CD14-positive monocyte (primary cell): ENCODE results near the gene SEPTIN2. TPM values are rescaled to one million over a fixed set of nuclear protein-coding genes. Genes with fewer than 3 reads are reported as not detected.

Source experiments
- DNase-seq, 3 donors: peaks; one replicate each; pipeline ENCODE4 v3.0.0-alpha.2; 2011 to 2022
- H2AFZ ChIP-seq: 2 replicates; pipeline ENCODE4 v1.6.0; 2012; ENCODE audit warnings: mild to moderate bottlenecking, low read depth, low read length, inconsistent platforms; ENCODE audit not compliant: insufficient read depth, poor library complexity, severe bottlenecking
- H3K27ac ChIP-seq, 2 donors: 1 replicate in 1 of 2; 2 replicates in 1 of 2; pipeline ENCODE4 v1.5.1; 2012 to 2013; ENCODE audit warnings: low read length in 2 of 2, control low read depth in 1 of 2, inconsistent platforms in 1 of 2, low read depth in 1 of 2, mild to moderate bottlenecking in 1 of 2
- H3K27me3 ChIP-seq, 2 donors: one replicate each; pipeline versions ENCODE4 v1.6.0 to v1.6.1; 2011 to 2013; ENCODE audit warnings: low read length in 2 of 2; ENCODE audit not compliant: control insufficient read depth in 2 of 2, insufficient read depth in 2 of 2
- H3K36me3 ChIP-seq, 2 donors: replicated peaks in 1 of 2; 1 replicate in 1 of 2; 2 replicates in 1 of 2; pipeline versions ENCODE4 v1.5.1 to v1.6.1; 2012 to 2013; ENCODE audit warnings: low read length in 2 of 2, control low read depth in 1 of 2, inconsistent platforms in 1 of 2, mild to moderate bottlenecking in 1 of 2; ENCODE audit not compliant: insufficient read depth in 2 of 2, control insufficient read depth in 1 of 2
- H3K4me1 ChIP-seq, 2 donors: 1 replicate in 1 of 2; 2 replicates in 1 of 2; pipeline versions ENCODE4 v1.5.1 to v1.6.1; 2012 to 2013; ENCODE audit warnings: low read length in 2 of 2, control low read depth in 1 of 2, inconsistent platforms in 1 of 2, mild to moderate bottlenecking in 1 of 2, moderate library complexity in 1 of 2; ENCODE audit not compliant: insufficient read depth in 2 of 2, control insufficient read depth in 1 of 2
- H3K4me2 ChIP-seq: replicated peaks from 2 replicates; pipeline ENCODE3; 2012; ENCODE audit warnings: low read length, moderate library complexity, mild to moderate bottlenecking; ENCODE audit not compliant: poor library complexity, severe bottlenecking; ENCODE audit errors: extremely low read depth
- H3K4me3 ChIP-seq, 3 experiments: fragments of 200-600 bp in 1 of 3; sonication (generic) in 1 of 3; replicated peaks in 1 of 3; 1 replicate in 2 of 3; 2 replicates in 1 of 3; pipeline ENCODE4 v1.5.1; 2011 to 2013; ENCODE audit warnings: low read length in 3 of 3, mild to moderate bottlenecking in 3 of 3, control low read depth in 2 of 3, low read depth in 2 of 3, inconsistent platforms in 1 of 3, moderate library complexity in 1 of 3
- H3K79me2 ChIP-seq: 2 replicates; pipeline ENCODE4 v1.6.0; 2012; ENCODE audit warnings: mild to moderate bottlenecking, control low read depth, inconsistent platforms, low read length, moderate library complexity; ENCODE audit not compliant: insufficient read depth
- H3K9ac ChIP-seq: 2 replicates; pipeline ENCODE4 v1.6.0; 2017; ENCODE audit warnings: low read length, mild to moderate bottlenecking; ENCODE audit not compliant: insufficient read depth, poor library complexity, severe bottlenecking
- H3K9me3 ChIP-seq, 2 donors: replicated peaks in 1 of 2; 1 replicate in 1 of 2; 2 replicates in 1 of 2; pipeline versions ENCODE4 v1.5.1 to v1.6.1; 2012 to 2013; ENCODE audit warnings: low read length in 2 of 2, control low read depth in 1 of 2; ENCODE audit not compliant: control insufficient read depth in 1 of 2, insufficient read depth in 1 of 2
- H4K20me1 ChIP-seq: 2 replicates; pipeline ENCODE4 v1.6.0; 2012; ENCODE audit warnings: mild to moderate bottlenecking, low read length, control low read depth, moderate library complexity; ENCODE audit not compliant: insufficient read depth
- H3K27ac Mint-ChIP-seq, 7 donors: one replicate each; pipeline ENCODE4 v1.8.0; 2020; ENCODE audit warnings: mild to moderate bottlenecking in 7 of 7, mixed read lengths in 7 of 7, moderate library complexity in 6 of 7, inconsistent platforms in 2 of 7
- H3K27me3 Mint-ChIP-seq, 3 donors: one replicate each; pipeline ENCODE4 v1.8.0; 2021 to 2022; ENCODE audit warnings: low read depth in 3 of 3, mild to moderate bottlenecking in 3 of 3, mixed read lengths in 3 of 3, moderate library complexity in 3 of 3, inconsistent platforms in 1 of 3
- H3K36me3 Mint-ChIP-seq, 2 donors: one replicate each; pipeline ENCODE4 v1.8.0; 2020; ENCODE audit warnings: mixed read lengths in 2 of 2, inconsistent platforms in 1 of 2, mild to moderate bottlenecking in 1 of 2
- H3K4me1 Mint-ChIP-seq: one replicate; pipeline ENCODE4 v1.8.0; 2020; ENCODE audit warnings: mild to moderate bottlenecking, mixed read lengths
- H3K4me3 Mint-ChIP-seq, 2 donors: one replicate each; pipeline ENCODE4 v1.8.0; 2020; ENCODE audit warnings: mild to moderate bottlenecking in 2 of 2, mixed read lengths in 2 of 2, moderate library complexity in 1 of 2
- H3K9me3 Mint-ChIP-seq, 7 donors: one replicate each; pipeline ENCODE4 v1.8.0; 2020 to 2022; ENCODE audit warnings: mixed read lengths in 7 of 7, mild to moderate bottlenecking in 6 of 7, moderate library complexity in 6 of 7, inconsistent platforms in 2 of 7
- WGBS: methylation state at CpG from one replicate; pipeline ENCODE4 v1.1.5; 2013; ENCODE audit warnings: missing lambda C conversion rate; ENCODE audit not compliant: insufficient coverage; 5-methylcytosine and 5-hydroxymethylcytosine counted together
- intact Hi-C, 2 donors: fragments of 100-400 bp; cut with micrococcal nuclease; formaldehyde crosslinking; loops; one replicate each; pipeline versions ENCODE4 v1.15.0 to v1.15.1; 2023
- polyA plus RNA-seq, 3 donors: library from polyadenylated mRNA; depleted of rRNA in 1 of 3; unstranded in 2 of 3; stranded (reverse) in 1 of 3; fragments of 300-500 nt in 2 of 3; fragments of >200 nt in 1 of 3; fragmentation: Illumina TruSeq in 2 of 3; gene quantifications; 1 replicate in 2 of 3; 2 replicates in 1 of 3; pipeline ENCODE4 v1.2.3, GENCODE V29; 2012 to 2021
- TF ChIP-seq, protein P1 (sequence below): fragments of 200-600 bp; IDR thresholded peaks from one replicate; pipeline ENCODE4 v1.8.0; 2022; ENCODE audit warnings: antibody characterized with exemption, mild to moderate bottlenecking

SEPTIN2 gene
- polyA plus RNA-seq, 3 donors = 195 to 207 (median 203) TPM

DNA sequence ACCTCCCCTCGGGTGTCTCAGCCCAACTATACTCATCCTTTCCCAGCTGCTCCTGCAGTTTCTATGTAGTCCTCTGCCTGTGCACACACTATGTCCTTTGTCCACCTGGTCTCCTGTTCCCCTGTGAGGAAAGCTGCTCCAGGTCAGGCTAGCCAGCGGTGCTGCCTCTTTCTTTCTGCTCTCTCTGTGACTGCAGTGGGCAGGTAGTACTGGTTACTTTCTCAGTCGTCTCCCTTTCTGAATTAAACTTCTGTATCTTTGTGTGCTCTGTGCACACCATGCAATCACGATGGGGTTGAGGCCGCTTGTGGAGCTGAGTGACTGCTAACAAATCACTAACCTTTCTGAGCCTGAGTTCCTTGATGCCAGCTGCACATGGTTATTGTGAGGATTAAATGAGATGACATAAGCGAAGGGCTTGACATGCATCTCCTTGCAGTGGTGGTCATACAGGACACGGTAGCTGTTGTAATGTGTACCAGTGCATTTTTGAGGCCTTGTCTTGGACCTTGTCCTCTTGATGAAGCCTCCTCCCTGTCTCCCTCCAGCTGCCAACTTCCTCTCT is 43.8 kb downstream of the SEPTIN2 start:
- intact Hi-C loops = loop anchor here (5.0 to 10.0 kb wide), 6 partner anchors 85 to 375 kb away; partner anchors contain the start of genes ATG4B (in 2 of the 2), THAP4 (in 2 of the 2), D2HGDH (in 1 of the 2) and PASK (in 1 of the 2)
- Histone ChIP-seq H3K36me3 (peaks cover 3% of the 10 kb centered on the region in 2 donors), H3K9me3 (no peaks in the 10 kb centered on the region), H3K9ac (no peak overlapping the region), H3K4me3 (no peak overlapping the region), H3K4me1 (peaks cover 29 to 33% of the 10 kb centered on the region in 2 donors), H3K27me3 (no peaks in the 10 kb centered on the region), H4K20me1 (peaks cover 26% of the 10 kb centered on the region), H3K4me2 (no peak overlapping the region), H3K79me2 (peaks cover 21% of the 10 kb centered on the region), H3K27ac (no peak overlapping the region), H2AFZ (no peak overlapping the region)
- TF ChIP-seq, protein P1, sequence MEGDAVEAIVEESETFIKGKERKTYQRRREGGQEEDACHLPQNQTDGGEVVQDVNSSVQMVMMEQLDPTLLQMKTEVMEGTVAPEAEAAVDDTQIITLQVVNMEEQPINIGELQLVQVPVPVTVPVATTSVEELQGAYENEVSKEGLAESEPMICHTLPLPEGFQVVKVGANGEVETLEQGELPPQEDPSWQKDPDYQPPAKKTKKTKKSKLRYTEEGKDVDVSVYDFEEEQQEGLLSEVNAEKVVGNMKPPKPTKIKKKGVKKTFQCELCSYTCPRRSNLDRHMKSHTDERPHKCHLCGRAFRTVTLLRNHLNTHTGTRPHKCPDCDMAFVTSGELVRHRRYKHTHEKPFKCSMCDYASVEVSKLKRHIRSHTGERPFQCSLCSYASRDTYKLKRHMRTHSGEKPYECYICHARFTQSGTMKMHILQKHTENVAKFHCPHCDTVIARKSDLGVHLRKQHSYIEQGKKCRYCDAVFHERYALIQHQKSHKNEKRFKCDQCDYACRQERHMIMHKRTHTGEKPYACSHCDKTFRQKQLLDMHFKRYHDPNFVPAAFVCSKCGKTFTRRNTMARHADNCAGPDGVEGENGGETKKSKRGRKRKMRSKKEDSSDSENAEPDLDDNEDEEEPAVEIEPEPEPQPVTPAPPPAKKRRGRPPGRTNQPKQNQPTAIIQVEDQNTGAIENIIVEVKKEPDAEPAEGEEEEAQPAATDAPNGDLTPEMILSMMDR = no peak
- Mint-ChIP-seq H3K27ac (peak overlapping the region in 5 of 7 donors; percentile 32 to 72 (median 59)), H3K4me1 (peaks cover 39% of the 10 kb centered on the region), H3K27me3 (peaks cover 0 to 5% (median 4%) of the 10 kb centered on the region in 3 donors), H3K36me3 (peaks cover 7 to 14% of the 10 kb centered on the region in 2 donors), H3K4me3 (no peak overlapping the region), H3K9me3 (peaks cover 0 to 2% (median 0%) of the 10 kb centered on the region in 7 donors)
- 100% methylated on average over 1 of the region's 7 CpGs for WGBS
- DNase-seq = no peak

DNA sequence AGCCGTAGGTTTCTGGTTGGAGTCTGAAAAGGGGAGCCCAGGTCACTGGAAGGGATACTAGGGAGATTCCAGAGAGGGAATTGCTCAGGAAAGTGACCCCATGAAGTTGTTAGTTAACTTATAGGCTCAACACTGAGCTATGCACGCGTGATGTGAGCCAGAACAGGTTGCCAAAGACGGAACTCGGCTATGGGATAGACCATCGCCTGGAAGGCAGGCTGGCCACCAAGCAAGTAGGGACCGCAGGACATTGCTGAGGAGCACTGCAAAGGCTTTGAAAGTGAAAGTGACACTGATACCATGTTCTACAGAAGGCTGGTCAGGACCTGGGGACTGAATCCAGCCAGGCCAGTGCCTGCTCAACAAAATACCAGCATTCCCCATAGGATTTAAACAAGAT is 47.7 kb downstream of the SEPTIN2 start:
- Histone ChIP-seq H3K4me3 (no peak overlapping the region), H3K27me3 (no peaks in the 10 kb centered on the region), H4K20me1 (peaks cover 27% of the 10 kb centered on the region), H3K4me1 (peaks cover 5 to 6% of the 10 kb centered on the region in 2 donors), H3K9ac (no peak overlapping the region), H3K36me3 (no peaks in the 10 kb centered on the region), H3K79me2 (peaks cover 10% of the 10 kb centered on the region), H3K27ac (no peak overlapping the region), H2AFZ (no peak overlapping the region), H3K4me2 (no peak overlapping the region), H3K9me3 (no peaks in the 10 kb centered on the region)
- H3K36me3 Mint-ChIP-seq = peaks cover 2 to 16% of the 10 kb centered on the region in 2 donors
- no peak overlapping the region for H3K27ac Mint-ChIP-seq
- peaks cover 30% of the 10 kb centered on the region for H3K4me1 Mint-ChIP-seq
- no peak for DNase-seq
- peaks cover 0 to 7% (median 2%) of the 10 kb centered on the region in 3 donors for H3K27me3 Mint-ChIP-seq
- H3K4me3 Mint-ChIP-seq = peak overlapping the region in 1 of 2 donors; percentile 14
- intact Hi-C loops = no loop called here
- TF ChIP-seq, protein P1 = no peak
- 97% methylated on average over 7 of the region's 7 CpGs for WGBS
- H3K9me3 Mint-ChIP-seq = no peaks in the 10 kb centered on the region
